BJ (cell line): Measurements from ENCODE around the gene GBX1. TPM values are rescaled to one million over a fixed set of nuclear protein-coding genes. Genes with fewer than 3 reads are reported as not detected.

Experiments
- polyA plus RNA-seq: library from polyadenylated mRNA; depleted of rRNA; stranded (reverse); fragments of >200 nt; gene quantifications from 2 replicates; pipeline ENCODE4 v1.2.3, GENCODE V29; 2011; rRNA removed

The GBX1 gene
- polyA plus RNA-seq, 1 experiment: not detected

Other genes starting within 250 kb of the GBX1 start
- gene KCNH2, start 189.4 kb downstream of the GBX1 start, polyA plus RNA-seq: 0.02 and 0.06 TPM in 2 replicates
- 0.60 and 1.3 TPM in 2 replicates for gene NOS3, start 176.7 kb downstream of the GBX1 start, polyA plus RNA-seq
- 0.07 and 0.15 TPM in 2 replicates for gene ATG9B, start 143.2 kb downstream of the GBX1 start, polyA plus RNA-seq
- gene ABCB8, start 139.2 kb downstream of the GBX1 start, polyA plus RNA-seq: 13.0 and 23.6 TPM in 2 replicates
- gene ASIC3, start 119.2 kb downstream of the GBX1 start, polyA plus RNA-seq: 0.26 and 0.45 TPM in 2 replicates
- gene CDK5, start 109.8 kb downstream of the GBX1 start, polyA plus RNA-seq: 30.0 and 33.2 TPM in 2 replicates
- gene SLC4A2, start 108.1 kb downstream of the GBX1 start, polyA plus RNA-seq: 59.0 and 86.1 TPM in 2 replicates
- gene FASTK, start 86.9 kb downstream of the GBX1 start, polyA plus RNA-seq: 49.3 and 89.9 TPM in 2 replicates
- 13.6 and 27.8 TPM in 2 replicates for gene TMUB1, start 84.2 kb downstream of the GBX1 start, polyA plus RNA-seq
- 43.9 and 52.1 TPM in 2 replicates for gene AGAP3, start 81.2 kb downstream of the GBX1 start, polyA plus RNA-seq
- gene ASB10, start 19.6 kb upstream of the GBX1 start, polyA plus RNA-seq: not detected in 2 replicates
- gene H2BK1, start 42.8 kb upstream of the GBX1 start, polyA plus RNA-seq: not detected in 2 replicates
- 44.2 and 62.5 TPM in 2 replicates for gene ABCF2, start 59.5 kb upstream of the GBX1 start, polyA plus RNA-seq
- 26.1 and 42.6 TPM in 2 replicates for gene CHPF2, start 64.8 kb upstream of the GBX1 start, polyA plus RNA-seq
- gene SMARCD3, start 81.0 kb upstream of the GBX1 start, polyA plus RNA-seq: 37.7 and 46.6 TPM in 2 replicates
- 44.5 and 46.3 TPM in 2 replicates for gene NUB1, start 174.1 kb upstream of the GBX1 start, polyA plus RNA-seq
- gene WDR86, start 242.3 kb upstream of the GBX1 start, polyA plus RNA-seq: 0.04 TPM in 1 of 2 replicates, not detected in the other